GM23338 (cell line): ENCODE measurements around the gene DVL2. TPM values are rescaled to one million over a fixed set of nuclear protein-coding genes. Genes with fewer than 3 reads are reported as not detected.

Experiments
- ATAC-seq: fragments of 200-7000 bp; cut with Tn5 transposase; 3 replicates; pipeline ENCODE4 v1.9.1; 2020
- DNase-seq: peaks from one replicate; pipeline ENCODE4 v3.0.0-alpha.2; 2015; ENCODE audit warnings: low spot score
- H2AFZ ChIP-seq: fragments of 200-600 bp; sonication (generic); 2 replicates; pipeline ENCODE4 v1.8.0; 2016; ENCODE audit warnings: antibody characterized with exemption, mild to moderate bottlenecking, moderate library complexity
- H3F3A ChIP-seq: fragments of 200-600 bp; sonication (generic); replicated peaks from 2 replicates; pipeline ENCODE4 v1.8.0; 2017; ENCODE audit warnings: antibody characterized with exemption, mixed run types, low read depth
- H3K27ac ChIP-seq: fragments of 200-600 bp; sonication (generic); 2 replicates; pipeline ENCODE4 v1.6.1; 2016; ENCODE audit warnings: low read depth
- H3K27me3 ChIP-seq: fragments of 200-600 bp; sonication (generic); 2 replicates; pipeline ENCODE4 v1.8.0; 2016; ENCODE audit warnings: mild to moderate bottlenecking, mixed run types, moderate library complexity; ENCODE audit not compliant: insufficient read depth
- H3K36me3 ChIP-seq: fragments of 200-600 bp; sonication (generic); 2 replicates; pipeline ENCODE4 v1.8.0; 2016; ENCODE audit warnings: mild to moderate bottlenecking; ENCODE audit not compliant: insufficient read depth
- H3K4me1 ChIP-seq: fragments of 200-600 bp; sonication (generic); 2 replicates; pipeline ENCODE4 v1.8.0; 2016; ENCODE audit warnings: mild to moderate bottlenecking, moderate library complexity; ENCODE audit not compliant: insufficient read depth
- H3K4me2 ChIP-seq: fragments of 200-600 bp; sonication (generic); 2 replicates; pipeline ENCODE4 v1.7.1; 2017; ENCODE audit warnings: mixed run types
- H3K4me3 ChIP-seq: fragments of 200-600 bp; sonication (generic); 2 replicates; pipeline ENCODE4 v1.6.1; 2016; ENCODE audit warnings: mixed run types
- H3K79me2 ChIP-seq: fragments of 200-600 bp; sonication (generic); replicated peaks from 2 replicates; pipeline ENCODE4 v1.8.0; 2017; ENCODE audit warnings: mild to moderate bottlenecking; ENCODE audit not compliant: insufficient read depth
- H3K9me2 ChIP-seq: fragments of 200-600 bp; sonication (generic); 2 replicates; pipeline ENCODE4 v1.8.0; 2017; ENCODE audit not compliant: insufficient read depth
- H4K20me1 ChIP-seq: fragments of 200-600 bp; sonication (generic); replicated peaks from 2 replicates; pipeline ENCODE4 v1.8.0; 2017; ENCODE audit warnings: mild to moderate bottlenecking; ENCODE audit not compliant: insufficient read depth
- H3K27ac Mint-ChIP-seq: 2 replicates; pipeline ENCODE4 v1.8.0; 2020; ENCODE audit warnings: inconsistent platforms, mild to moderate bottlenecking, moderate library complexity, mixed read lengths
- H3K27me3 Mint-ChIP-seq: 3 replicates; pipeline ENCODE4 v1.8.0; 2022; ENCODE audit warnings: low read depth, mild to moderate bottlenecking, moderate library complexity, mixed read lengths, inconsistent platforms; ENCODE audit not compliant: insufficient read depth, poor library complexity
- H3K36me3 Mint-ChIP-seq: 3 replicates; pipeline ENCODE4 v1.8.0; 2021; ENCODE audit warnings: low read depth, mild to moderate bottlenecking, inconsistent platforms, moderate library complexity, mixed read lengths
- H3K4me1 Mint-ChIP-seq: 3 replicates; pipeline ENCODE4 v1.8.0; 2020; ENCODE audit warnings: mild to moderate bottlenecking, inconsistent platforms, mixed read lengths
- H3K4me3 Mint-ChIP-seq: 3 replicates; pipeline ENCODE4 v1.8.0; 2021; ENCODE audit warnings: moderate library complexity, mild to moderate bottlenecking, inconsistent platforms, mixed read lengths
- H3K9me3 Mint-ChIP-seq: 3 replicates; pipeline ENCODE4 v1.8.0; 2020; ENCODE audit warnings: moderate library complexity, mild to moderate bottlenecking, inconsistent platforms, mixed read lengths
- CREB1 ChIP-seq: fragments of 250-450 bp; sonication (Bioruptor Pico); IDR thresholded peaks from 2 replicates; pipeline ENCODE4 v1.5.0; 2020; ENCODE audit warnings: low read depth, mild to moderate bottlenecking, moderate library complexity
- EZH2 ChIP-seq: fragments of 200-600 bp; sonication (generic); IDR thresholded peaks from one replicate; pipeline ENCODE4 v1.8.0; 2017; ENCODE audit warnings: antibody characterized with exemption, mild to moderate bottlenecking, low read depth; ENCODE audit not compliant: unreplicated experiment
- EZH2phosphoT487 ChIP-seq: fragments of 200-600 bp; sonication (generic); IDR thresholded peaks from one replicate; pipeline ENCODE4 v1.8.1; 2018; ENCODE audit warnings: antibody characterized with exemption; ENCODE audit not compliant: unreplicated experiment
- JUNB ChIP-seq: IDR thresholded peaks from one replicate; pipeline ENCODE4 v1.6.1; 2016; ENCODE audit warnings: antibody characterized with exemption; ENCODE audit not compliant: unreplicated experiment
- NANOG ChIP-seq: IDR thresholded peaks from 2 replicates; pipeline ENCODE4 v1.6.1; 2016; ENCODE audit warnings: antibody characterized with exemption, borderline replicate concordance
- POLR2AphosphoS5 ChIP-seq: IDR thresholded peaks from 2 replicates; pipeline ENCODE4 v1.6.1; 2016; ENCODE audit warnings: antibody characterized with exemption, low read depth
- STAT1 ChIP-seq: IDR thresholded peaks from one replicate; pipeline ENCODE4 v1.6.1; 2016; ENCODE audit warnings: antibody characterized with exemption; ENCODE audit not compliant: unreplicated experiment
- ZNF114 ChIP-seq: fragments of 250-450 bp; sonication (Bioruptor Pico); IDR thresholded peaks from 2 replicates; pipeline ENCODE4 v1.5.0; 2020; ENCODE audit warnings: mild to moderate bottlenecking, moderate library complexity
- ZNF331 ChIP-seq: fragments of 250-450 bp; sonication (Bioruptor Pico); IDR thresholded peaks from 2 replicates; pipeline ENCODE4 v1.5.0; 2020; ENCODE audit warnings: low read depth, mild to moderate bottlenecking, moderate library complexity
- polyA plus RNA-seq: library from polyadenylated mRNA; unstranded; fragments of >200 nt; fragmentation: Nextera tagmentation; extraction: Ambion mirVana; gene quantifications from 2 replicates; pipeline ENCODE4 v1.2.1, GENCODE V29; 2016
- total RNA-seq: library from RNA; depleted of rRNA; stranded (reverse); fragments of >200 nt; shearing (Covaris generic); gene quantifications from 2 replicates; pipeline ENCODE4 v1.2.3, GENCODE V29; 2014
- TF ChIP-seq, protein P1 (sequence below): fragments of 250-450 bp; sonication (Bioruptor Pico); IDR thresholded peaks from 2 replicates; pipeline ENCODE4 v1.5.0; 2020; ENCODE audit warnings: mild to moderate bottlenecking, moderate library complexity
- TF ChIP-seq, protein P2 (sequence below): IDR thresholded peaks from 2 replicates; pipeline ENCODE4 v1.6.1; 2016; ENCODE audit warnings: antibody characterized with exemption
- TF ChIP-seq, protein P3 (sequence below), 2 experiments: fragments of 200-600 bp in 1 of 2; sonication (generic) in 1 of 2; conservative IDR thresholded peaks; 2 replicates each; pipeline versions ENCODE4 v1.5.1 to v1.6.1; 2016 to 2017; ENCODE audit warnings: antibody characterized with exemption in 2 of 2, low read depth in 2 of 2, mild to moderate bottlenecking in 2 of 2, moderate library complexity in 1 of 2
- TF ChIP-seq, protein P4 (sequence below): IDR thresholded peaks from one replicate; pipeline ENCODE4 v1.6.1; 2018; ENCODE audit warnings: antibody characterized with exemption; ENCODE audit not compliant: unreplicated experiment

The DVL2 gene
- total and polyA plus RNA-seq, 2 experiments from 2014 or later: 19.7 to 80.6 TPM

DNA sequence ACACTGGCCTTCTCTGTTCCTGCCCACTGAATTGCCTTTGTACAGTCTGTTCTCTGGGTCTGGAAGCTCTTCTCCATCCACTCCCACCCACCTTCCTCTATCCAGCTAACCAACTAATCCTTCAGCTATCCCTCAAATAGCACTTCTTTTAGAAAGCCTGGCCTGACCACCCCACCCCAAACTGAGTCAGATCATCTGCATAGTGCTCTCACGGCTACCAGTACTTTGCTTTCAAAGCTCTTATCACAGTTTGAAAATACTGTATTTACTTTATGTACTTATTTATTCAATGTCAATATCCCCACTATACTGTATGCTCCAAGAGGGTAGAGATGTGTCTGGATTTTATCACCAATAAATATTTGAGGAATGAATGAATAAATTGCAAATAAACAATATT is 32.5 kb upstream of the DVL2 start:
- H3K36me3 Mint-ChIP-seq: peaks cover 3% of the 10 kb centered on the region; the same call in 2 of the 3 replicates
- H3K4me3 Mint-ChIP-seq: no peak overlapping the region; the same call in 2 of the 3 replicates
- Histone ChIP-seq H3F3A (peaks cover 15% of the 10 kb centered on the region), H3K27ac (no peak overlapping the region), H2AFZ (no peak overlapping the region), H4K20me1 (no peaks in the 10 kb centered on the region), H3K9me2 (no peaks in the 10 kb centered on the region), H3K4me1 (peaks cover 9% of the 10 kb centered on the region), H3K4me3 (no peak overlapping the region), H3K79me2 (0 out of 2 replicates have a peak, but pooled peaks cover 2% of the 10 kb centered on the region), H3K4me2 (no peak overlapping the region), H3K27me3 (no peaks in the 10 kb centered on the region), H3K36me3 (no peaks in the 10 kb centered on the region)
- H3K27ac Mint-ChIP-seq: no peak overlapping the region
- TF ChIP-seq, protein P1, sequence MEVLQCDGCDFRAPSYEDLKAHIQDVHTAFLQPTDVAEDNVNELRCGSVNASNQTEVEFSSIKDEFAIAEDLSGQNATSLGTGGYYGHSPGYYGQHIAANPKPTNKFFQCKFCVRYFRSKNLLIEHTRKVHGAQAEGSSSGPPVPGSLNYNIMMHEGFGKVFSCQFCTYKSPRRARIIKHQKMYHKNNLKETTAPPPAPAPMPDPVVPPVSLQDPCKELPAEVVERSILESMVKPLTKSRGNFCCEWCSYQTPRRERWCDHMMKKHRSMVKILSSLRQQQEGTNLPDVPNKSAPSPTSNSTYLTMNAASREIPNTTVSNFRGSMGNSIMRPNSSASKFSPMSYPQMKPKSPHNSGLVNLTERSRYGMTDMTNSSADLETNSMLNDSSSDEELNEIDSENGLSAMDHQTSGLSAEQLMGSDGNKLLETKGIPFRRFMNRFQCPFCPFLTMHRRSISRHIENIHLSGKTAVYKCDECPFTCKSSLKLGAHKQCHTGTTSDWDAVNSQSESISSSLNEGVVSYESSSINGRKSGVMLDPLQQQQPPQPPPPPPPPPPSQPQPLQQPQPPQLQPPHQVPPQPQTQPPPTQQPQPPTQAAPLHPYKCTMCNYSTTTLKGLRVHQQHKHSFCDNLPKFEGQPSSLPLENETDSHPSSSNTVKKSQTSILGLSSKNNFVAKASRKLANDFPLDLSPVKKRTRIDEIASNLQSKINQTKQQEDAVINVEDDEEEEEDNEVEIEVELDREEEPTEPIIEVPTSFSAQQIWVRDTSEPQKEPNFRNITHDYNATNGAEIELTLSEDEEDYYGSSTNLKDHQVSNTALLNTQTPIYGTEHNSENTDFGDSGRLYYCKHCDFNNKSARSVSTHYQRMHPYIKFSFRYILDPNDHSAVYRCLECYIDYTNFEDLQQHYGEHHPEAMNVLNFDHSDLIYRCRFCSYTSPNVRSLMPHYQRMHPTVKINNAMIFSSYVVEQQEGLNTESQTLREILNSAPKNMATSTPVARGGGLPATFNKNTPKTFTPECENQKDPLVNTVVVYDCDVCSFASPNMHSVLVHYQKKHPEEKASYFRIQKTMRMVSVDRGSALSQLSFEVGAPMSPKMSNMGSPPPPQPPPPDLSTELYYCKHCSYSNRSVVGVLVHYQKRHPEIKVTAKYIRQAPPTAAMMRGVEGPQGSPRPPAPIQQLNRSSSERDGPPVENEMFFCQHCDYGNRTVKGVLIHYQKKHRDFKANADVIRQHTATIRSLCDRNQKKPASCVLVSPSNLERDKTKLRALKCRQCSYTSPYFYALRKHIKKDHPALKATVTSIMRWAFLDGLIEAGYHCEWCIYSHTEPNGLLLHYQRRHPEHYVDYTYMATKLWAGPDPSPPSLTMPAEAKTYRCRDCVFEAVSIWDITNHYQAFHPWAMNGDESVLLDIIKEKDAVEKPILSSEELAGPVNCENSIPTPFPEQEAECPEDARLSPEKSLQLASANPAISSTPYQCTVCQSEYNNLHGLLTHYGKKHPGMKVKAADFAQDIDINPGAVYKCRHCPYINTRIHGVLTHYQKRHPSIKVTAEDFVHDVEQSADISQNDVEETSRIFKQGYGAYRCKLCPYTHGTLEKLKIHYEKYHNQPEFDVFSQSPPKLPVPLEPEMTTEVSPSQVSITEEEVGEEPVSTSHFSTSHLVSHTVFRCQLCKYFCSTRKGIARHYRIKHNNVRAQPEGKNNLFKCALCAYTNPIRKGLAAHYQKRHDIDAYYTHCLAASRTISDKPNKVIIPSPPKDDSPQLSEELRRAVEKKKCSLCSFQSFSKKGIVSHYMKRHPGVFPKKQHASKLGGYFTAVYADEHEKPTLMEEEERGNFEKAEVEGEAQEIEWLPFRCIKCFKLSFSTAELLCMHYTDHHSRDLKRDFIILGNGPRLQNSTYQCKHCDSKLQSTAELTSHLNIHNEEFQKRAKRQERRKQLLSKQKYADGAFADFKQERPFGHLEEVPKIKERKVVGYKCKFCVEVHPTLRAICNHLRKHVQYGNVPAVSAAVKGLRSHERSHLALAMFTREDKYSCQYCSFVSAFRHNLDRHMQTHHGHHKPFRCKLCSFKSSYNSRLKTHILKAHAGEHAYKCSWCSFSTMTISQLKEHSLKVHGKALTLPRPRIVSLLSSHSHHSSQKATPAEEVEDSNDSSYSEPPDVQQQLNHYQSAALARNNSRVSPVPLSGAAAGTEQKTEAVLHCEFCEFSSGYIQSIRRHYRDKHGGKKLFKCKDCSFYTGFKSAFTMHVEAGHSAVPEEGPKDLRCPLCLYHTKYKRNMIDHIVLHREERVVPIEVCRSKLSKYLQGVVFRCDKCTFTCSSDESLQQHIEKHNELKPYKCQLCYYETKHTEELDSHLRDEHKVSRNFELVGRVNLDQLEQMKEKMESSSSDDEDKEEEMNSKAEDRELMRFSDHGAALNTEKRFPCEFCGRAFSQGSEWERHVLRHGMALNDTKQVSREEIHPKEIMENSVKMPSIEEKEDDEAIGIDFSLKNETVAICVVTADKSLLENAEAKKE: no peak
- TF ChIP-seq ZNF114 (CRISPR knock-in tag) (no peak), EZH2 (no peak), CREB1 (CRISPR knock-in tag) (no peak), JUNB (no peak), EZH2phosphoT487 (no peak), ZNF331 (no peak), POLR2AphosphoS5 (no peak), STAT1 (no peak), NANOG (no peak)
- TF ChIP-seq, protein P2, sequence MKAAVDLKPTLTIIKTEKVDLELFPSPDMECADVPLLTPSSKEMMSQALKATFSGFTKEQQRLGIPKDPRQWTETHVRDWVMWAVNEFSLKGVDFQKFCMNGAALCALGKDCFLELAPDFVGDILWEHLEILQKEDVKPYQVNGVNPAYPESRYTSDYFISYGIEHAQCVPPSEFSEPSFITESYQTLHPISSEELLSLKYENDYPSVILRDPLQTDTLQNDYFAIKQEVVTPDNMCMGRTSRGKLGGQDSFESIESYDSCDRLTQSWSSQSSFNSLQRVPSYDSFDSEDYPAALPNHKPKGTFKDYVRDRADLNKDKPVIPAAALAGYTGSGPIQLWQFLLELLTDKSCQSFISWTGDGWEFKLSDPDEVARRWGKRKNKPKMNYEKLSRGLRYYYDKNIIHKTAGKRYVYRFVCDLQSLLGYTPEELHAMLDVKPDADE: no peak
- TF ChIP-seq, protein P3, sequence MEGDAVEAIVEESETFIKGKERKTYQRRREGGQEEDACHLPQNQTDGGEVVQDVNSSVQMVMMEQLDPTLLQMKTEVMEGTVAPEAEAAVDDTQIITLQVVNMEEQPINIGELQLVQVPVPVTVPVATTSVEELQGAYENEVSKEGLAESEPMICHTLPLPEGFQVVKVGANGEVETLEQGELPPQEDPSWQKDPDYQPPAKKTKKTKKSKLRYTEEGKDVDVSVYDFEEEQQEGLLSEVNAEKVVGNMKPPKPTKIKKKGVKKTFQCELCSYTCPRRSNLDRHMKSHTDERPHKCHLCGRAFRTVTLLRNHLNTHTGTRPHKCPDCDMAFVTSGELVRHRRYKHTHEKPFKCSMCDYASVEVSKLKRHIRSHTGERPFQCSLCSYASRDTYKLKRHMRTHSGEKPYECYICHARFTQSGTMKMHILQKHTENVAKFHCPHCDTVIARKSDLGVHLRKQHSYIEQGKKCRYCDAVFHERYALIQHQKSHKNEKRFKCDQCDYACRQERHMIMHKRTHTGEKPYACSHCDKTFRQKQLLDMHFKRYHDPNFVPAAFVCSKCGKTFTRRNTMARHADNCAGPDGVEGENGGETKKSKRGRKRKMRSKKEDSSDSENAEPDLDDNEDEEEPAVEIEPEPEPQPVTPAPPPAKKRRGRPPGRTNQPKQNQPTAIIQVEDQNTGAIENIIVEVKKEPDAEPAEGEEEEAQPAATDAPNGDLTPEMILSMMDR (conservative IDR thresholded peaks at IDR 0.05; ENCODE audit: low read depth in 2 of 2): no peak
- TF ChIP-seq, protein P4, sequence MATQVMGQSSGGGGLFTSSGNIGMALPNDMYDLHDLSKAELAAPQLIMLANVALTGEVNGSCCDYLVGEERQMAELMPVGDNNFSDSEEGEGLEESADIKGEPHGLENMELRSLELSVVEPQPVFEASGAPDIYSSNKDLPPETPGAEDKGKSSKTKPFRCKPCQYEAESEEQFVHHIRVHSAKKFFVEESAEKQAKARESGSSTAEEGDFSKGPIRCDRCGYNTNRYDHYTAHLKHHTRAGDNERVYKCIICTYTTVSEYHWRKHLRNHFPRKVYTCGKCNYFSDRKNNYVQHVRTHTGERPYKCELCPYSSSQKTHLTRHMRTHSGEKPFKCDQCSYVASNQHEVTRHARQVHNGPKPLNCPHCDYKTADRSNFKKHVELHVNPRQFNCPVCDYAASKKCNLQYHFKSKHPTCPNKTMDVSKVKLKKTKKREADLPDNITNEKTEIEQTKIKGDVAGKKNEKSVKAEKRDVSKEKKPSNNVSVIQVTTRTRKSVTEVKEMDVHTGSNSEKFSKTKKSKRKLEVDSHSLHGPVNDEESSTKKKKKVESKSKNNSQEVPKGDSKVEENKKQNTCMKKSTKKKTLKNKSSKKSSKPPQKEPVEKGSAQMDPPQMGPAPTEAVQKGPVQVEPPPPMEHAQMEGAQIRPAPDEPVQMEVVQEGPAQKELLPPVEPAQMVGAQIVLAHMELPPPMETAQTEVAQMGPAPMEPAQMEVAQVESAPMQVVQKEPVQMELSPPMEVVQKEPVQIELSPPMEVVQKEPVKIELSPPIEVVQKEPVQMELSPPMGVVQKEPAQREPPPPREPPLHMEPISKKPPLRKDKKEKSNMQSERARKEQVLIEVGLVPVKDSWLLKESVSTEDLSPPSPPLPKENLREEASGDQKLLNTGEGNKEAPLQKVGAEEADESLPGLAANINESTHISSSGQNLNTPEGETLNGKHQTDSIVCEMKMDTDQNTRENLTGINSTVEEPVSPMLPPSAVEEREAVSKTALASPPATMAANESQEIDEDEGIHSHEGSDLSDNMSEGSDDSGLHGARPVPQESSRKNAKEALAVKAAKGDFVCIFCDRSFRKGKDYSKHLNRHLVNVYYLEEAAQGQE: no peak
- no peaks in the 10 kb centered on the region; the same call in 2 of the 3 replicates for H3K9me3 Mint-ChIP-seq
- peaks cover 21% of the 10 kb centered on the region for H3K4me1 Mint-ChIP-seq
- peaks cover 20% of the 10 kb centered on the region for H3K27me3 Mint-ChIP-seq
- ATAC-seq: no peak
- no peak for DNase-seq
